Measurements from ENCODE around the gene PCSK4. TPM values are rescaled to one million over a fixed set of nuclear protein-coding genes. Genes with fewer than 3 reads are reported as not detected.

Gene PCSK4
- total RNA-seq, 1 donor from 2014 or later: 1.3 TPM

GRCh38 chr19:1451916-1452801, 38.0 kb downstream of the PCSK4 start:
- Histone ChIP-seq H3K36me3 (no peaks in the 10 kb centered on the region), H3K27me3 (ENCODE audit: low read depth) (peaks cover 100% of the 10 kb centered on the region), H3K4me3 (no peak overlapping the region), H3K9me3 (replicated peaks) (no peaks in the 10 kb centered on the region), H3K4me1 (peaks cover 48% of the 10 kb centered on the region), H3K27ac (replicated peaks) (no peak overlapping the region)
- TF ChIP-seq CTCF (IDR thresholded peaks at IDR 0.05; ENCODE audit: borderline replicate concordance): no peak
- no peak for DNase-seq
- intact Hi-C loops (cut with micrococcal nuclease): no loop called here

DNA sequence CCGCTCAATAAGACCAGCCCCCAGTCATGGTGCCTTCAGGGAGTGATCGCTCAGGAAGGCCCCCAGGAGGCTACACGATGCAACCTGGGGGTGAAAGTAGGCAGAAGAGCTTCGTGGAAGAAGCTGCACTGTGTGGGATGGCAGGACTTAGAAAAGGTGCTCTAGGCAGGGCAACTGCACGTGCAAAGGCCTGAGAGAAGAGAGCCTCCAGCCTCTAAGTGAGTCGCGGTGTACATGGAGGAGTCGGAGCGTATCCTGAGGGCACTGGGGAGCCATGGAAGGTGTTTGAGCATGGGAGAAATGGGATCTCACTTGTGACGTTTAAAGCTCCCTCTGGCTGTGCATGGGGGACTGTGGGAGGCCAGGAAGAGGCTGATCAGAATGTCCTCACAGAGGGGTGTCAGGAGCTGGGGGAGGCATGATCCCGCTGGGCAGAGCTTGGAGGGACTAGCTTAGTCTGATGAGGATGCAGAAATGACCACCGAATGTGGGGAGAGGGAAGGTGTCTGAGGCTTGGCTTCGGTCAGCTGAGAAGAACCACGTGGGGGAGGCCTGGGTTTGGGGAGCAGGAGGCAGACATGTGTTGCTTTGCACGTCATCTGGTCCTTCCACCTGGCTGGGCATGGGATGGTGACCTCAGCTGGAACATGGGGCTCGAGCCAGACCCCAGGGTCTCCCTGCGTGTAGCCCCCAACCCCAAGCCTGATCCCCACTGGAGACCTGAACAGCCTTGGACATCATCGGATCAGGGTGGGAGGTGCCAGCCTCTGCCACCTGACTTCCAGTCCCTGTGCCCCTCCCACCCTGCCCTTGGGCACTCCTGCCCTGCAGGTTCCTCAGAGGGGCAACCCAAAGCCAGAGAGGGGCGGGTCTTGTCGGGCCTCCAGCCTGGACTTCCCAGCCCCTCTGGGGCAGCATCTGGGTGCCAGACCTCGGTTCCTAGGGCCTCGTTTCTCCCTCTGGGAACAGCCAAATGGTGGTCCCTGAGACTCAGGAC, 39.1 kb downstream of the PCSK4 start:
- TF ChIP-seq CTCF (IDR thresholded peaks at IDR 0.05; ENCODE audit: borderline replicate concordance): no peak
- peaks cover 48% of the 10 kb centered on the region for H3K4me1 ChIP-seq
- intact Hi-C loops (cut with micrococcal nuclease): no loop called here
- no peaks in the 10 kb centered on the region for H3K9me3 ChIP-seq (replicated peaks)
- H3K27me3 ChIP-seq (ENCODE audit: low read depth): peaks cover 100% of the 10 kb centered on the region
- H3K27ac ChIP-seq (replicated peaks): no peak overlapping the region
- no peaks in the 10 kb centered on the region for H3K36me3 ChIP-seq
- no peak overlapping the region for H3K4me3 ChIP-seq
- DNase-seq: no peak

DNA sequence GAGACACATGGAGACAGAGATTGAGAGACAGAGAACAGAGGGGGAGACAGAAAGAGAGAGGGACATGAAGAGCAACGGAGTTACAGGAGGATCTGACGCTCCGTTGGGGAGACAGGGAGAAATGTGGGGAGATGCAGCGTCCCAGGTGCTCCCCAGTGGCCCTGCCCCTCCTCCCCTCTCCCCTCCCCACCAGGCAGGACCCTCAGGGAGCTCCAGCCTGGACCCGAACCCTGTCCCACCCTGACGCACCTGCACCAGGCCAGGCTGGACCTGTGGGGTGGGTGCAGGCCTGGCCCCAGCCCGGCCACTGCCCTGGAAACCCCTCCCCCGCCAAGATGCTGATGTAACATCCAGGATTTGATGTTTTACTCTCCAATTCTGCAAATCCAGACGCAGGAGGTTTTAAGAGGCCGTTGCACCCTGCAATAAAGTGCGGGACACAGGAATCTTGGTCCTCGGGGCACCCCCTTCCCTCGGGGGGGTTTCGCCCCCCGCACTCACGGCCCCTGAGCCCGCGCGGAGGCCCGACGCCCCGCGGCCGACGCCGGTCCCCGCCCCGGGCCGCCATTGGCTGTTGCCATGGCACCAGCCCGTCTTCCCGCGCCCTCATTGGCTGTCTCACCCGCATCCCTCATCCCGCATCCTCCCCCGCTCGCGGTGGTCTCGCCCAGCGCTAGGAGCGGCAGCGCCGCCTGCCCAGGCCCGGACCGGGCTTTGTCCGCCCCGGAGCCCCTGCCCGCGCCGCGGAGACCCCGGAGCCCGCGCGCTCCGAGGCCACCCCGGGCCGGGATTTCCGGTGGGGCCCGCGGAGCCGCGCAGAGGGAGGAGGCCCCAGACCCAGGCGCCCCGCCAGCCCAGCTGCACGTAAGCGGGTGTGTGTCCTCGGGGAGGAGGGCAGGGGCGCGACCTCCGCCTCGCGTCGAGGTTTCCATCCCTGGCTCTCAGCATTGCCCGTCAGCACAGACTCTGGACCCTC, 40.4 kb downstream of the PCSK4 start, which contains the start of gene APC2:
TSS of gene APC2 (plus strand) at position 655 of the 976 bp plus-strand sequence. CDS start 2,881 bp downstream, outside the sequence.
- peaks cover 96% of the 10 kb centered on the region for H3K27me3 ChIP-seq (ENCODE audit: low read depth)
- no peak within 1 kb of the TSS for H3K4me3 ChIP-seq
- no peaks in the 10 kb centered on the region for H3K36me3 ChIP-seq
- H3K4me1 ChIP-seq: peaks cover 49% of the 10 kb centered on the region
- H3K27ac ChIP-seq (replicated peaks): no peak within 1 kb of the TSS
- intact Hi-C loops (cut with micrococcal nuclease): no loop called here
- TF ChIP-seq CTCF (IDR thresholded peaks at IDR 0.05; ENCODE audit: borderline replicate concordance): no peak
- DNase-seq: no peak
- no peaks in the 10 kb centered on the region for H3K9me3 ChIP-seq (replicated peaks)

DNA sequence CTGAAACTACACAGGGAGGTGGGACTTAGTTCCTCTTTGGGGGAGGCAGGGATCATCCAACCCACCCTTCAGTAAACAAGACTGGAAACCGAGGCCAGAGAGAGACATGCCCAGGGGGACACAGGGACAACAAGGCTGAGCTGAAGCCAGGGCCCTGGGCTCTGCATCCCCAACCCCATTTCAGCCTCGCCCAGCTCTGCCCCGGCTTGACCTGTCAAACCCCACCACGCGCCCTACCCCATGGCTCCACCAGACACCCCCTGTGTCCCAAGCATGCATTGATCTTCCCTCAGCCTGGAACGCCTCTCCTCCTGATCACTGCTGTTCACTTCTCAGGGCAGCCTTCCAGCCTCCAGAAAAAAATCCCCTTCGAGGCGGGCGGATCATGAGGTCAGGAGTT, 42.2 kb downstream of the PCSK4 start:
- no peak overlapping the region for H3K4me3 ChIP-seq
- intact Hi-C loops (cut with micrococcal nuclease): no loop called here
- peaks cover under 1% of the 10 kb centered on the region for H3K36me3 ChIP-seq
- H3K27ac ChIP-seq (replicated peaks): no peak overlapping the region
- no peaks in the 10 kb centered on the region for H3K9me3 ChIP-seq (replicated peaks)
- no peak for TF ChIP-seq CTCF (IDR thresholded peaks at IDR 0.05; ENCODE audit: borderline replicate concordance)
- no peak for DNase-seq
- H3K27me3 ChIP-seq (ENCODE audit: low read depth): peaks cover 78% of the 10 kb centered on the region
- H3K4me1 ChIP-seq: peaks cover 39% of the 10 kb centered on the region

Data from left ventricle myocardium inferior (tissue), 1 donor.